Measurements from ENCODE around the gene SLC17A9. TPM values are rescaled to one million over a fixed set of nuclear protein-coding genes. Genes with fewer than 3 reads are reported as not detected.

The SLC17A9 gene
- total RNA-seq, 1 donor from 2014 or later: 12.4 TPM

DNA sequence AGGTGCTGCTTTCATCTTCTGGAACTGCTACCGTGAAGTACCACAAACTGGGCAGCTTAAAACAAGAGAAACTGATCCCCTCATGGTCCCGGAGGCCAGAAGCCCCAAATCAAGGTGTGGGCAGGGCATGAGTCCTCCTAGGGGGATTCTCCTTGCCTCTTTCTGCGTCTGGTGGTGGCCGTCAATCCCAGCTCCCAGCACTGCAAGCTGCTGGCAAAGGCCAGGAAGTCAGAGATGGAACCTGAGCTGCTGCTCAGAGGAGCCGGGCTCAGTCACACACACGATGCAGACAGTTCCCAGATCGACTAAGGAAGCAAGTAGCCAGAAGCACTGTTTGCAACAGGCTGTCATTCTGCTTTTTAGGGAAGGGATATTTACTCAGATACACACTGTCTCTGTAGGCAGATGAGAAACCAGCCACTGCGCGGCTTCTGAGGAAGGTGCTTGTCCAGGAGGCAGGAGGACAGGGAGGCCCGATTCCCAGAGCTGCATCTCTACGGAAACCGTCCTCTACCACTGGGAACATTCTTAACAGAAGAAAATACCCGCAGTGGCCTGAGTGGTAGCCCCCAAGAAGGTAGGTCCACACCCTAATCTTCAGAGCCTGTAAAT is 38.8 kb downstream of the SLC17A9 start:
- FAIRE-seq (no peak), DNase-seq (ENCODE audit: low read depth) (no peak)
- no peak overlapping the region for H2AFZ ChIP-seq (ENCODE audit: low read depth, low read length)
- peak overlapping the region; percentile 34 for H3K27ac Mint-ChIP-seq (ENCODE audit: unreplicated experiment)
- TF ChIP-seq, protein P1, sequence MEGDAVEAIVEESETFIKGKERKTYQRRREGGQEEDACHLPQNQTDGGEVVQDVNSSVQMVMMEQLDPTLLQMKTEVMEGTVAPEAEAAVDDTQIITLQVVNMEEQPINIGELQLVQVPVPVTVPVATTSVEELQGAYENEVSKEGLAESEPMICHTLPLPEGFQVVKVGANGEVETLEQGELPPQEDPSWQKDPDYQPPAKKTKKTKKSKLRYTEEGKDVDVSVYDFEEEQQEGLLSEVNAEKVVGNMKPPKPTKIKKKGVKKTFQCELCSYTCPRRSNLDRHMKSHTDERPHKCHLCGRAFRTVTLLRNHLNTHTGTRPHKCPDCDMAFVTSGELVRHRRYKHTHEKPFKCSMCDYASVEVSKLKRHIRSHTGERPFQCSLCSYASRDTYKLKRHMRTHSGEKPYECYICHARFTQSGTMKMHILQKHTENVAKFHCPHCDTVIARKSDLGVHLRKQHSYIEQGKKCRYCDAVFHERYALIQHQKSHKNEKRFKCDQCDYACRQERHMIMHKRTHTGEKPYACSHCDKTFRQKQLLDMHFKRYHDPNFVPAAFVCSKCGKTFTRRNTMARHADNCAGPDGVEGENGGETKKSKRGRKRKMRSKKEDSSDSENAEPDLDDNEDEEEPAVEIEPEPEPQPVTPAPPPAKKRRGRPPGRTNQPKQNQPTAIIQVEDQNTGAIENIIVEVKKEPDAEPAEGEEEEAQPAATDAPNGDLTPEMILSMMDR (IDR thresholded peaks at IDR 0.05; ENCODE audit: insufficient read depth, low read depth, low read length): no peak
- TF ChIP-seq EZH2 (IDR thresholded peaks at IDR 0.05; ENCODE audit: insufficient read depth, low read length): peak; percentile 1
- no peaks in the 10 kb centered on the region for H3K4me1 Mint-ChIP-seq (ENCODE audit: low read depth, unreplicated experiment)
- no peaks in the 10 kb centered on the region for H3K36me3 Mint-ChIP-seq (ENCODE audit: low read depth, unreplicated experiment)
- no peaks in the 10 kb centered on the region for H4K20me1 ChIP-seq (ENCODE audit: insufficient read depth, low read length)
- H3K4me2 ChIP-seq (ENCODE audit: low read length): no peak overlapping the region
- H3K79me2 ChIP-seq (ENCODE audit: insufficient read depth, low read length): no peaks in the 10 kb centered on the region
- H3K9me3 Mint-ChIP-seq (ENCODE audit: unreplicated experiment): no peaks in the 10 kb centered on the region
- no peaks in the 10 kb centered on the region for H3K4me1 ChIP-seq (ENCODE audit: insufficient read depth, low read length)
- H3K4me3 ChIP-seq (ENCODE audit: insufficient read depth, low read depth, low read length): no peak overlapping the region
- H3K9ac ChIP-seq (ENCODE audit: low read length): no peak overlapping the region
- no peak overlapping the region for H3K4me3 Mint-ChIP-seq (ENCODE audit: unreplicated experiment)
- H3K27me3 Mint-ChIP-seq (ENCODE audit: low read depth, unreplicated experiment): peaks cover 68% of the 10 kb centered on the region
- no peak overlapping the region for H3K27ac ChIP-seq (ENCODE audit: low read depth, low read length)
- H3K9me3 ChIP-seq (ENCODE audit: insufficient read depth, low read depth, low read length): no peaks in the 10 kb centered on the region
- H3K36me3 ChIP-seq (ENCODE audit: insufficient read depth, low read length): no peaks in the 10 kb centered on the region
- H3K27me3 ChIP-seq (ENCODE audit: insufficient read depth, low read length): peaks cover 20% of the 10 kb centered on the region

DNA sequence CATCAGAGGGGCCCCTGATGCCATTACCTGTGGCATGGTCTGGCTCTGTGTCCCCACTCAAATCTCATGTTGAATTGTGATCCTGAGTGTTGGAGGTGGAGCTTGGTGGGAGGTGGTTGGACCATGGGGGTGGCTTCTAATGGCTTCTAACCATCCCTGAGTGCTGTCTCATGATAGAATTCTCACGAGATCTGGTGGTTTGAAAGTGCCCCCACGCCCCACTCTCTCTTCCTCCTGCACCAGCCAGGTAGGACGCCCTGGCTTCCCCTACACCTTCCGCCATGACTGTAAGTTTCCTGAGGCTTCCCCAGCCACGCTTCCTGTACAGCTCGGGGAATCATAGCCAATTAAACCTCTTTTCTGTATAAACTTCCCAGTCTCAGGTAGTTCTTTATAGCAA is 39.4 kb downstream of the SLC17A9 start:
- Histone ChIP-seq H3K4me2 (ENCODE audit: low read length) (no peak overlapping the region), H3K4me3 (ENCODE audit: insufficient read depth, low read depth, low read length) (no peak overlapping the region), H3K9me3 (ENCODE audit: insufficient read depth, low read depth, low read length) (no peaks in the 10 kb centered on the region), H2AFZ (ENCODE audit: low read depth, low read length) (no peak overlapping the region), H3K4me1 (ENCODE audit: insufficient read depth, low read length) (no peaks in the 10 kb centered on the region), H4K20me1 (ENCODE audit: insufficient read depth, low read length) (no peaks in the 10 kb centered on the region), H3K79me2 (ENCODE audit: insufficient read depth, low read length) (no peaks in the 10 kb centered on the region), H3K27ac (ENCODE audit: low read depth, low read length) (no peak overlapping the region), H3K36me3 (ENCODE audit: insufficient read depth, low read length) (no peaks in the 10 kb centered on the region), H3K9ac (ENCODE audit: low read length) (no peak overlapping the region), H3K27me3 (ENCODE audit: insufficient read depth, low read length) (peaks cover 20% of the 10 kb centered on the region)
- Mint-ChIP-seq H3K36me3 (ENCODE audit: low read depth, unreplicated experiment) (no peaks in the 10 kb centered on the region), H3K27me3 (ENCODE audit: low read depth, unreplicated experiment) (peaks cover 71% of the 10 kb centered on the region), H3K9me3 (ENCODE audit: unreplicated experiment) (no peaks in the 10 kb centered on the region), H3K4me1 (ENCODE audit: low read depth, unreplicated experiment) (no peaks in the 10 kb centered on the region), H3K4me3 (ENCODE audit: unreplicated experiment) (no peak overlapping the region), H3K27ac (ENCODE audit: unreplicated experiment) (no peak overlapping the region)
- no peak for DNase-seq (ENCODE audit: low read depth)
- TF ChIP-seq EZH2 (IDR thresholded peaks at IDR 0.05; ENCODE audit: insufficient read depth, low read length): no peak
- TF ChIP-seq, protein P1 (IDR thresholded peaks at IDR 0.05; ENCODE audit: insufficient read depth, low read depth, low read length): no peak
- no peak for FAIRE-seq

DNA sequence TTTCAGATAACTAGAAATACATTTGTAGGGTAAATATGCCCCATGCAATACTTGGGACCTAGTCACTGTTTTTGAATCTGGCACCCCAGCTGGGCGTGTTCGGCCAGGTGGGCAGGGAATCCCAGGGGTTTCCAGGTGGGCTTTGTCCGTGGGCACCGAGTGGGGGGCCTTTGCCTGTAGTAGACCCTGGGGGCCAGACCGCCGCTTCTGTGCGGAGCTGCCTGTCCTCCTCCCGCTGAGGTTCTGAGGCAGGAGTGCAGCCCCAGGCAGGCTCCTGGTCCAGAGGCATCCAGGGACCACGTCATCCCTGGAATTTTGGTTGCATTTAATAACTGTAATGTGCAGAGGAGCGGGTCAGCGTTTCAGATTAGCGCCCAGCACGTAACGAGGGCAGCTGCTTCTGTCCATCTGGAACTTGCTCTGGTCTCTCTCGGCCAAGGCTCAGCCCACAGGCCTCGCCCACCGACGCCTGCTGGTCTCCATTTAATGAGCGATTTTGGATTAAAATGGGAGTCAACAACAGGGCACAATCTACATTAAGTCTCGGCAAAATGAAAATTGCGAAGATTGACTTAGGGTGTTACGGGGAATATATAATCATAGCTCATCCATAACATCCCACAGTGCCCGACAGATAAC is 41.5 kb downstream of the SLC17A9 start:
- no peaks in the 10 kb centered on the region for H4K20me1 ChIP-seq (ENCODE audit: insufficient read depth, low read length)
- no peak overlapping the region for H3K27ac ChIP-seq (ENCODE audit: low read depth, low read length)
- no peak overlapping the region for H3K4me2 ChIP-seq (ENCODE audit: low read length)
- no peak for DNase-seq (ENCODE audit: low read depth)
- Mint-ChIP-seq H3K27me3 (ENCODE audit: low read depth, unreplicated experiment) (peaks cover 77% of the 10 kb centered on the region), H3K9me3 (ENCODE audit: unreplicated experiment) (no peaks in the 10 kb centered on the region), H3K4me1 (ENCODE audit: low read depth, unreplicated experiment) (no peaks in the 10 kb centered on the region), H3K36me3 (ENCODE audit: low read depth, unreplicated experiment) (peaks cover 3% of the 10 kb centered on the region), H3K4me3 (ENCODE audit: unreplicated experiment) (no peak overlapping the region), H3K27ac (ENCODE audit: unreplicated experiment) (no peak overlapping the region)
- no peaks in the 10 kb centered on the region for H3K4me1 ChIP-seq (ENCODE audit: insufficient read depth, low read length)
- no peak overlapping the region for H3K4me3 ChIP-seq (ENCODE audit: insufficient read depth, low read depth, low read length)
- H3K79me2 ChIP-seq (ENCODE audit: insufficient read depth, low read length): no peaks in the 10 kb centered on the region
- no peak for FAIRE-seq
- no peak overlapping the region for H2AFZ ChIP-seq (ENCODE audit: low read depth, low read length)
- no peaks in the 10 kb centered on the region for H3K9me3 ChIP-seq (ENCODE audit: insufficient read depth, low read depth, low read length)
- peaks cover 23% of the 10 kb centered on the region for H3K27me3 ChIP-seq (ENCODE audit: insufficient read depth, low read length)
- no peak overlapping the region for H3K9ac ChIP-seq (ENCODE audit: low read length)
- TF ChIP-seq, protein P1 (IDR thresholded peaks at IDR 0.05; ENCODE audit: insufficient read depth, low read depth, low read length): no peak
- no peak for TF ChIP-seq EZH2 (IDR thresholded peaks at IDR 0.05; ENCODE audit: insufficient read depth, low read length)
- no peaks in the 10 kb centered on the region for H3K36me3 ChIP-seq (ENCODE audit: insufficient read depth, low read length)
